PFSK-1 (cell line): ENCODE results near the gene SDF4.

Experiments
- POLR2AphosphoS5 ChIP-seq: IDR thresholded peaks from 2 replicates; pipeline ENCODE4 v1.6.1; 2012; ENCODE audit warnings: low read depth, mild to moderate bottlenecking, control low read depth, low read length, moderate library complexity
- SIN3A ChIP-seq: IDR thresholded peaks from 2 replicates; pipeline ENCODE4 v1.6.1; 2012; ENCODE audit warnings: mild to moderate bottlenecking, low read length, moderate library complexity, borderline replicate concordance; ENCODE audit not compliant: insufficient read depth
- TF ChIP-seq, protein P1 (sequence below), 2 experiments: IDR thresholded peaks; 2 replicates each; pipeline versions ENCODE4 v1.6.1 to v1.8.0; 2011 to 2012; ENCODE audit warnings: low read depth in 2 of 2, low read length in 2 of 2, control low read depth in 1 of 2, inconsistent platforms in 1 of 2, mild to moderate bottlenecking in 1 of 2, moderate library complexity in 1 of 2; ENCODE audit not compliant: insufficient read depth in 1 of 2

DNA sequence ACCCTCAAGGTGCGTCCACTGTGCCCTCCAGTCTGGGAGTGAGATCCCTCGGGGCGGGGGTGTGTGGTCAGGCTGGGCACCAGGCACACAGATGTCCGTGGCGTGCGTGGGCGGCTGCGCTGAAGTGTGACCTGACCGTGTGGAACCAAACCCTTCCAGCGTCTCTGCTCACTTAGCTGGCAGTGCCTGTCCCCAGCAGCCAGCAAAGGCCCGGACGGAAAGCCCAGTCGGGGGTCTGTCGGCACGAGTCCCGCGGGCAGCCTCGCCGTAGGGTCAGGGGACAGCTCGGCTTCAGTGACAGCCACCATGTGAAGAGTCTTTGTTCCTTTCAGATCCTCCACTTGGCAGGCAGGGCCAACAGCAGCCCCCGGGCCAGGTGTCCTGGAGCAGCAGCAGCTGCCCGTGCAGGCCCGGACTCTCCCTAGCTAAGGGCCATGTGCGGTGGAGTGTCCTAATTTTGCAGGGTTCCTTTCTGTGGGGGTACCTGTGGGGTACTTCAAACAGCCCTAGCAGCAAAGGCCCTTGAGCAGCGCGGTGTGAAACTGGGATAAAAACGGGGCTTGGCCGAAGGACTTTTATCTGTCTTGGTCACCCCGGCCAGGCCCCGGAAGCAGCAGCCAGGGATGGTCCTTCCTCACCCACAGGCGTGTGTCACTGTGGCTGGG is 46.6 kb downstream of the SDF4 start:
- TF ChIP-seq, protein P1, sequence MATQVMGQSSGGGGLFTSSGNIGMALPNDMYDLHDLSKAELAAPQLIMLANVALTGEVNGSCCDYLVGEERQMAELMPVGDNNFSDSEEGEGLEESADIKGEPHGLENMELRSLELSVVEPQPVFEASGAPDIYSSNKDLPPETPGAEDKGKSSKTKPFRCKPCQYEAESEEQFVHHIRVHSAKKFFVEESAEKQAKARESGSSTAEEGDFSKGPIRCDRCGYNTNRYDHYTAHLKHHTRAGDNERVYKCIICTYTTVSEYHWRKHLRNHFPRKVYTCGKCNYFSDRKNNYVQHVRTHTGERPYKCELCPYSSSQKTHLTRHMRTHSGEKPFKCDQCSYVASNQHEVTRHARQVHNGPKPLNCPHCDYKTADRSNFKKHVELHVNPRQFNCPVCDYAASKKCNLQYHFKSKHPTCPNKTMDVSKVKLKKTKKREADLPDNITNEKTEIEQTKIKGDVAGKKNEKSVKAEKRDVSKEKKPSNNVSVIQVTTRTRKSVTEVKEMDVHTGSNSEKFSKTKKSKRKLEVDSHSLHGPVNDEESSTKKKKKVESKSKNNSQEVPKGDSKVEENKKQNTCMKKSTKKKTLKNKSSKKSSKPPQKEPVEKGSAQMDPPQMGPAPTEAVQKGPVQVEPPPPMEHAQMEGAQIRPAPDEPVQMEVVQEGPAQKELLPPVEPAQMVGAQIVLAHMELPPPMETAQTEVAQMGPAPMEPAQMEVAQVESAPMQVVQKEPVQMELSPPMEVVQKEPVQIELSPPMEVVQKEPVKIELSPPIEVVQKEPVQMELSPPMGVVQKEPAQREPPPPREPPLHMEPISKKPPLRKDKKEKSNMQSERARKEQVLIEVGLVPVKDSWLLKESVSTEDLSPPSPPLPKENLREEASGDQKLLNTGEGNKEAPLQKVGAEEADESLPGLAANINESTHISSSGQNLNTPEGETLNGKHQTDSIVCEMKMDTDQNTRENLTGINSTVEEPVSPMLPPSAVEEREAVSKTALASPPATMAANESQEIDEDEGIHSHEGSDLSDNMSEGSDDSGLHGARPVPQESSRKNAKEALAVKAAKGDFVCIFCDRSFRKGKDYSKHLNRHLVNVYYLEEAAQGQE (IDR thresholded peaks at IDR 0.05; ENCODE audit: insufficient read depth in 1 of 2, low read depth in 2 of 2, low read length in 2 of 2): no peak
- TF ChIP-seq POLR2AphosphoS5 (no peak), SIN3A (no peak)
